K562 (cell line): ENCODE data around the gene PTP4A2. TPM values are rescaled to one million over a fixed set of nuclear protein-coding genes. Genes with fewer than 3 reads are reported as not detected.

Source experiments
- ARID1B ChIP-seq: fragments of 450-650 bp; IDR thresholded peaks from 2 replicates; pipeline ENCODE4 v1.6.1; 2016; ENCODE audit warnings: antibody characterized with exemption, mild to moderate bottlenecking, inconsistent platforms
- CBFA2T3 ChIP-seq: fragments of 450-650 bp; IDR thresholded peaks from 2 replicates; pipeline ENCODE4 v1.6.1; 2017
- KDM1A ChIP-seq, 2 experiments: fragments of 450-650 bp; IDR thresholded peaks; 2 replicates each; pipeline ENCODE4 v1.6.1; 2016; ENCODE audit warnings: mild to moderate bottlenecking in 2 of 2
- MEIS2 ChIP-seq: fragments of 450-650 bp; IDR thresholded peaks from 2 replicates; pipeline ENCODE4 v1.6.1; 2014; ENCODE audit warnings: mild to moderate bottlenecking; ENCODE audit not compliant: partially characterized antibody
- NCOR1 ChIP-seq: fragments of 450-650 bp; IDR thresholded peaks from 2 replicates; pipeline ENCODE4 v1.6.1; 2016; ENCODE audit warnings: mild to moderate bottlenecking, moderate library complexity
- PCBP1 ChIP-seq: fragments of 200-400 bp; formaldehyde crosslinking; IDR thresholded peaks from 2 replicates; pipeline ENCODE4 v1.6.1; 2018; ENCODE audit warnings: mild to moderate bottlenecking, low read depth, low read length; ENCODE audit not compliant: poor library complexity, severe bottlenecking
- RBFOX2 ChIP-seq: fragments of 200-400 bp; formaldehyde crosslinking; IDR thresholded peaks from 2 replicates; pipeline ENCODE4 v1.6.1; 2017; ENCODE audit warnings: low read depth, mild to moderate bottlenecking, low read length, moderate library complexity
- RBM17 ChIP-seq: fragments of 200-400 bp; formaldehyde crosslinking; IDR thresholded peaks from 2 replicates; pipeline ENCODE4 v1.6.1; 2017; ENCODE audit warnings: low read depth, mild to moderate bottlenecking, low read length, borderline replicate concordance
- SMARCA4 ChIP-seq: fragments of 450-650 bp; IDR thresholded peaks from 2 replicates; pipeline ENCODE4 v1.6.1; 2016
- TEAD4 ChIP-seq, 2 experiments: sonication (generic) in 1 of 2; formaldehyde crosslinking in 1 of 2; IDR thresholded peaks; 2 replicates each; pipeline versions ENCODE4 v1.6.1 to v1.8.0; 2012 to 2022; ENCODE audit warnings: borderline replicate concordance in 1 of 2, inconsistent platforms in 1 of 2, low read length in 1 of 2, mild to moderate bottlenecking in 1 of 2, missing genetic modification reagents in 1 of 2
- TSHZ1 ChIP-seq: fragments of 250-450 bp; sonication (Bioruptor Pico); IDR thresholded peaks from 2 replicates; pipeline ENCODE4 v1.4.0; 2020; ENCODE audit warnings: mild to moderate bottlenecking, moderate library complexity
- ZNF175 ChIP-seq: fragments of 200-800 bp; sonication (Bioruptor generic); IDR thresholded peaks from 2 replicates; pipeline ENCODE4 v1.6.1; 2016; ENCODE audit warnings: low read depth, mild to moderate bottlenecking, missing genetic modification characterization, missing compliant biosample characterization
- ZNF644 ChIP-seq: fragments of 200-800 bp; sonication (Bioruptor generic); IDR thresholded peaks from 2 replicates; pipeline ENCODE4 v1.6.1; 2016; ENCODE audit warnings: low read depth, missing genetic modification characterization, missing compliant biosample characterization
- ZNF830 ChIP-seq: fragments of 250-450 bp; sonication (Bioruptor Pico); IDR thresholded peaks from 2 replicates; pipeline ENCODE4 v1.5.0; 2021; ENCODE audit warnings: mild to moderate bottlenecking
- polyA plus RNA-seq, 8 experiments: library from polyadenylated mRNA; depleted of rRNA in 4 of 8; stranded (reverse) in 5 of 8; unstranded in 3 of 8; fragments of >200 nt; fragmentation: Nextera tagmentation in 2 of 8; fragmentation: Illumina TruSeq in 1 of 8; extraction: Ambion mirVana in 2 of 8; extraction: Trizol in 1 of 8; gene quantifications; 2 replicates each; pipeline versions ENCODE4 v1.2.1 to v1.2.3, GENCODE V29; 2011 to 2014; ENCODE audit warnings: inconsistent platforms in 1 of 8, missing spikeins in 1 of 8
- total RNA-seq, 7 experiments: library from RNA; depleted of rRNA in 6 of 7; stranded (reverse); fragments of >200 nt in 6 of 7; fragmentation: Illumina TruSeq in 2 of 7; extraction: Trizol in 2 of 7; gene quantifications; 2 replicates each; pipeline versions ENCODE4 v1.2.1 to v1.2.3, GENCODE V29; 2011 to 2021; ENCODE audit warnings: low replicate concordance in 1 of 7
- TF ChIP-seq, protein P1 (sequence below), 2 experiments: fragments of 450-650 bp; conservative IDR thresholded peaks; 2 replicates each; pipeline ENCODE4 v1.6.1; 2017; ENCODE audit warnings: mild to moderate bottlenecking in 2 of 2, moderate library complexity in 2 of 2
- TF ChIP-seq, protein P2 (sequence below): sonication (generic); formaldehyde crosslinking; IDR thresholded peaks from 2 replicates; pipeline ENCODE4 v1.8.0; 2022; ENCODE audit warnings: mild to moderate bottlenecking, low read depth, missing genetic modification reagents
- TF ChIP-seq, protein P3 (sequence below), 2 experiments: fragments of 450-650 bp; IDR thresholded peaks; 2 replicates each; pipeline ENCODE4 v1.6.1; 2016

The PTP4A2 gene
- total and polyA plus RNA-seq, 9 of the 15 experiments (the other 6 are each of a cell fraction or from before 2014, with no cell fraction given): 197 to 870 (median 480) TPM

- TF ChIP-seq, protein P1, sequence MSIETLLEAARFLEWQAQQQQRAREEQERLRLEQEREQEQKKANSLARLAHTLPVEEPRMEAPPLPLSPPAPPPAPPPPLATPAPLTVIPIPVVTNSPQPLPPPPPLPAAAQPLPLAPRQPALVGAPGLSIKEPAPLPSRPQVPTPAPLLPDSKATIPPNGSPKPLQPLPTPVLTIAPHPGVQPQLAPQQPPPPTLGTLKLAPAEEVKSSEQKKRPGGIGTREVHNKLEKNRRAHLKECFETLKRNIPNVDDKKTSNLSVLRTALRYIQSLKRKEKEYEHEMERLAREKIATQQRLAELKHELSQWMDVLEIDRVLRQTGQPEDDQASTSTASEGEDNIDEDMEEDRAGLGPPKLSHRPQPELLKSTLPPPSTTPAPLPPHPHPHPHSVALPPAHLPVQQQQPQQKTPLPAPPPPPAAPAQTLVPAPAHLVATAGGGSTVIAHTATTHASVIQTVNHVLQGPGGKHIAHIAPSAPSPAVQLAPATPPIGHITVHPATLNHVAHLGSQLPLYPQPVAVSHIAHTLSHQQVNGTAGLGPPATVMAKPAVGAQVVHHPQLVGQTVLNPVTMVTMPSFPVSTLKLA (conservative IDR thresholded peaks at IDR 0.05): peak in 1 of 2 experiments; percentile 25; a peak in 1 of 4 replicates
- TF ChIP-seq TEAD4 (IDR thresholded peaks at IDR 0.05; ENCODE audit: low read length): peak; percentile 42; the same call in 1 of the 2 replicates
- TF ChIP-seq TEAD4 (CRISPR knock-in tag; IDR thresholded peaks at IDR 0.05; ENCODE audit: borderline replicate concordance): no peak
- peak; percentile 50 for TF ChIP-seq ARID1B
- TF ChIP-seq ZNF830 (CRISPR knock-in tag): no peak
- TF ChIP-seq NCOR1: 0 out of 2 replicates have a peak, but pooled peaks have one; percentile 28
- TF ChIP-seq PCBP1: no peak
- TF ChIP-seq RBFOX2: peak; percentile 40; the same call in 1 of the 2 replicates
- TF ChIP-seq MEIS2: peak; percentile 11
- TF ChIP-seq, protein P2, sequence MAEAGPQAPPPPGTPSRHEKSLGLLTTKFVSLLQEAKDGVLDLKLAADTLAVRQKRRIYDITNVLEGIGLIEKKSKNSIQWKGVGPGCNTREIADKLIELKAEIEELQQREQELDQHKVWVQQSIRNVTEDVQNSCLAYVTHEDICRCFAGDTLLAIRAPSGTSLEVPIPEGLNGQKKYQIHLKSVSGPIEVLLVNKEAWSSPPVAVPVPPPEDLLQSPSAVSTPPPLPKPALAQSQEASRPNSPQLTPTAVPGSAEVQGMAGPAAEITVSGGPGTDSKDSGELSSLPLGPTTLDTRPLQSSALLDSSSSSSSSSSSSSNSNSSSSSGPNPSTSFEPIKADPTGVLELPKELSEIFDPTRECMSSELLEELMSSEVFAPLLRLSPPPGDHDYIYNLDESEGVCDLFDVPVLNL (CRISPR knock-in tag): no peak
- peak; percentile 32 for TF ChIP-seq SMARCA4
- no peak for TF ChIP-seq TSHZ1 (CRISPR knock-in tag)
- peak in 1 of 2 experiments; percentile 56; a peak in 2 of 4 replicates for TF ChIP-seq KDM1A (IDR thresholded peaks at IDR 0.05)
- TF ChIP-seq CBFA2T3: peak; percentile 72
- TF ChIP-seq ZNF175 (CRISPR knock-in tag): no peak
- 0 out of 2 replicates have a peak, but pooled peaks have one; percentile 40 for TF ChIP-seq ZNF644 (tag)
- no peak for TF ChIP-seq RBM17
- TF ChIP-seq, protein P3, sequence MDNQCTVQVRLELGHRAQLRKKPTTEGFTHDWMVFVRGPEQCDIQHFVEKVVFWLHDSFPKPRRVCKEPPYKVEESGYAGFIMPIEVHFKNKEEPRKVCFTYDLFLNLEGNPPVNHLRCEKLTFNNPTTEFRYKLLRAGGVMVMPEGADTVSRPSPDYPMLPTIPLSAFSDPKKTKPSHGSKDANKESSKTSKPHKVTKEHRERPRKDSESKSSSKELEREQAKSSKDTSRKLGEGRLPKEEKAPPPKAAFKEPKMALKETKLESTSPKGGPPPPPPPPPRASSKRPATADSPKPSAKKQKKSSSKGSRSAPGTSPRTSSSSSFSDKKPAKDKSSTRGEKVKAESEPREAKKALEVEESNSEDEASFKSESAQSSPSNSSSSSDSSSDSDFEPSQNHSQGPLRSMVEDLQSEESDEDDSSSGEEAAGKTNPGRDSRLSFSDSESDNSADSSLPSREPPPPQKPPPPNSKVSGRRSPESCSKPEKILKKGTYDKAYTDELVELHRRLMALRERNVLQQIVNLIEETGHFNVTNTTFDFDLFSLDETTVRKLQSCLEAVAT (IDR thresholded peaks at IDR 0.05): 0 out of 4 replicates have a peak, but pooled peaks of 1 of the 2 experiments have one; percentile 26
These were observed 7.2 kb downstream of the PTP4A2 start (continued) for GRCh38 chr1:31930836-31931592.
